ENCODE measurements around the gene SNCAIP. TPM values are rescaled to one million over a fixed set of nuclear protein-coding genes. Genes with fewer than 3 reads are reported as not detected.

Gene SNCAIP
- total RNA-seq, 3 donors from 2014 or later (not counting 1 experiment from before 2014, with no cell fraction given), result 0.73 TPM; not detected in 2

DNA sequence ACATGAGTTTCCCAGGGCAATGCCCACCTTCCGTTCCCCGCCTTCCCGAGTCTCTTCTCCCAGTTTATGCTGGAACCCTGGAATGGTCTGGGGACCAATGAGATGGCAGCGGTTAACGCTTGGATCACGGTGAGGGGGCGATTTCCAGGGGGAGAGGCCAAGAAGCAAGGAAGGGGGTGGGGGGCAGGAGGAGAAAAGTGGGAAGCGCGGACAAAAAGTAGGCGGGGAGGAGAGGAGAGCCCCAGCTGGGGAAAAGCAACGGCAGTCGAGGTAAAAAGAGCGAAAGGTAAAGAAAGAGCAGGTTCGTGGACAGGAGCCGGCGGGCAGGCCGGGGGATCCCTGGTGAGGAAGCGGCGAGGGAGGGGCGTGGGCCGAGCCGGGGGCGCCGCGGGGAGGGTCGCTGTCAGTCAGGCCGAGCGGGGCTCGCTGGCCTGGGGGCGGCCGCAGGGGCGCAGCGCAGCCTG, 508 bp upstream of the SNCAIP start:
- Mint-ChIP-seq H3K36me3 (peaks cover 17% of the 10 kb centered on the region), H3K4me1 (no peaks in the 10 kb centered on the region), H3K27ac (no peak overlapping the region), H3K9me3 (peaks cover 0 to 4% of the 10 kb centered on the region in 2 donors), H3K27me3 (ENCODE audit: low read depth in 2 of 2) (peaks cover 22 to 46% of the 10 kb centered on the region in 2 donors), H3K4me3 (no peak overlapping the region)
- Histone ChIP-seq H3K9me3 (ENCODE audit: control insufficient read depth, insufficient read depth, low read length) (peaks cover 3% of the 10 kb centered on the region), H3K27me3 (ENCODE audit: control insufficient read depth, insufficient read depth, low read length) (peaks cover 15% of the 10 kb centered on the region), H3K4me1 (ENCODE audit: control insufficient read depth, insufficient read depth, low read length) (no peaks in the 10 kb centered on the region), H3K27ac (ENCODE audit: low read length) (no peak overlapping the region), H3K36me3 (ENCODE audit: control insufficient read depth, insufficient read depth, low read length) (no peaks in the 10 kb centered on the region), H3K4me3 (ENCODE audit: low read length) (no peak overlapping the region)
- no peak for ATAC-seq
- intact Hi-C loops (cut with micrococcal nuclease), result no loop called here
- WGBS (ENCODE audit: insufficient coverage), result 8% methylated on average over 33 of the region's 33 CpGs
- DNase-seq, result no peak
- TF ChIP-seq, protein P1, sequence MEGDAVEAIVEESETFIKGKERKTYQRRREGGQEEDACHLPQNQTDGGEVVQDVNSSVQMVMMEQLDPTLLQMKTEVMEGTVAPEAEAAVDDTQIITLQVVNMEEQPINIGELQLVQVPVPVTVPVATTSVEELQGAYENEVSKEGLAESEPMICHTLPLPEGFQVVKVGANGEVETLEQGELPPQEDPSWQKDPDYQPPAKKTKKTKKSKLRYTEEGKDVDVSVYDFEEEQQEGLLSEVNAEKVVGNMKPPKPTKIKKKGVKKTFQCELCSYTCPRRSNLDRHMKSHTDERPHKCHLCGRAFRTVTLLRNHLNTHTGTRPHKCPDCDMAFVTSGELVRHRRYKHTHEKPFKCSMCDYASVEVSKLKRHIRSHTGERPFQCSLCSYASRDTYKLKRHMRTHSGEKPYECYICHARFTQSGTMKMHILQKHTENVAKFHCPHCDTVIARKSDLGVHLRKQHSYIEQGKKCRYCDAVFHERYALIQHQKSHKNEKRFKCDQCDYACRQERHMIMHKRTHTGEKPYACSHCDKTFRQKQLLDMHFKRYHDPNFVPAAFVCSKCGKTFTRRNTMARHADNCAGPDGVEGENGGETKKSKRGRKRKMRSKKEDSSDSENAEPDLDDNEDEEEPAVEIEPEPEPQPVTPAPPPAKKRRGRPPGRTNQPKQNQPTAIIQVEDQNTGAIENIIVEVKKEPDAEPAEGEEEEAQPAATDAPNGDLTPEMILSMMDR (IDR thresholded peaks at IDR 0.05), result no peak

- no peaks in the 10 kb centered on the region for H3K36me3 ChIP-seq (ENCODE audit: control insufficient read depth, insufficient read depth, low read length)
- TF ChIP-seq, protein P1 (IDR thresholded peaks at IDR 0.05), result no peak
- Mint-ChIP-seq H3K4me1 (no peaks in the 10 kb centered on the region), H3K27ac (no peak overlapping the region), H3K27me3 (ENCODE audit: low read depth in 2 of 2) (peaks cover 22 to 46% of the 10 kb centered on the region in 2 donors), H3K9me3 (peaks cover 0 to 2% of the 10 kb centered on the region in 2 donors), H3K36me3 (peaks cover 17% of the 10 kb centered on the region), H3K4me3 (no peak overlapping the region)
- H3K27ac ChIP-seq (ENCODE audit: low read length), result no peak overlapping the region
- H3K4me1 ChIP-seq (ENCODE audit: control insufficient read depth, insufficient read depth, low read length), result no peaks in the 10 kb centered on the region
- 2% methylated on average over 31 of the region's 31 CpGs for WGBS (ENCODE audit: insufficient coverage)
- H3K9me3 ChIP-seq (ENCODE audit: control insufficient read depth, insufficient read depth, low read length), result peaks cover 3% of the 10 kb centered on the region
- H3K27me3 ChIP-seq (ENCODE audit: control insufficient read depth, insufficient read depth, low read length), result peaks cover 15% of the 10 kb centered on the region
- intact Hi-C loops (cut with micrococcal nuclease), result no loop called here
- DNase-seq (no peak), ATAC-seq (no peak)
- no peak overlapping the region for H3K4me3 ChIP-seq (ENCODE audit: low read length)
These were observed 762 bp downstream of the SNCAIP start for GRCh38 chr5:122312591-122313406.

DNA sequence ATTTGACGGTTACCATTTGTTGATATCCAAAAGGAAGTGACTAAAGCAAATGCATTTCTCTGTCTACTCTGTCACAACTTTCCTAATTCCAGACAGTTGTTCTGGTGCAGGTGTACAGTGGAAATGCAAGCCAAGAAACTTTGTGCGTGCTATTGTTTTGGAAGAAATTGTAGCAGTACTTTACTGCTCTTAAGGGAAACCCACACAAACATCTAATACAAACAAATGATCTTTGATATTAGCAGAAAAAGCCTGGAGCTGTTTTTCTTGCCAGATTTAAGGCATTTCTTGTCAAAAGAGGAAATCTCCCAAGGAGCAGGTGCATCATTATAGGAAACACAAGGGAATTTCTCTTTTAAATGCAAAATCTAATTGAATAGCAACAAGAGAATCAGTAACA, 2.0 kb downstream of the SNCAIP start:
- no peak for DNase-seq
- 100% methylated on average over 1 of the region's 2 CpGs for WGBS (ENCODE audit: insufficient coverage)
- H3K36me3 ChIP-seq (ENCODE audit: control insufficient read depth, insufficient read depth, low read length), result no peaks in the 10 kb centered on the region
- no peak for ATAC-seq
- H3K4me3 Mint-ChIP-seq, result no peak overlapping the region
- H3K4me1 ChIP-seq (ENCODE audit: control insufficient read depth, insufficient read depth, low read length), result no peaks in the 10 kb centered on the region
- H3K9me3 ChIP-seq (ENCODE audit: control insufficient read depth, insufficient read depth, low read length), result peaks cover 3% of the 10 kb centered on the region
- TF ChIP-seq, protein P1 (IDR thresholded peaks at IDR 0.05), result no peak
- peaks cover 0 to 2% of the 10 kb centered on the region in 2 donors for H3K9me3 Mint-ChIP-seq
- H3K27me3 ChIP-seq (ENCODE audit: control insufficient read depth, insufficient read depth, low read length), result peaks cover 15% of the 10 kb centered on the region
- intact Hi-C loops (cut with micrococcal nuclease), result no loop called here
- H3K27ac ChIP-seq (ENCODE audit: low read length), result no peak overlapping the region
- H3K27ac Mint-ChIP-seq, result no peak overlapping the region
- peaks cover 22 to 46% of the 10 kb centered on the region in 2 donors for H3K27me3 Mint-ChIP-seq (ENCODE audit: low read depth in 2 of 2)
- H3K4me1 Mint-ChIP-seq, result no peaks in the 10 kb centered on the region
- peaks cover 17% of the 10 kb centered on the region for H3K36me3 Mint-ChIP-seq
- no peak overlapping the region for H3K4me3 ChIP-seq (ENCODE audit: low read length)

All from natural killer cell (primary cell).